ENCODE results near the gene SH3BGRL2. TPM values are rescaled to one million over a fixed set of nuclear protein-coding genes. Genes with fewer than 3 reads are reported as not detected.

Gene SH3BGRL2
- total RNA-seq, 3 donors from 2014 or later (not counting 1 experiment from before 2014, with no cell fraction given) = 0.68 to 5.8 (median 1.6) TPM

DNA sequence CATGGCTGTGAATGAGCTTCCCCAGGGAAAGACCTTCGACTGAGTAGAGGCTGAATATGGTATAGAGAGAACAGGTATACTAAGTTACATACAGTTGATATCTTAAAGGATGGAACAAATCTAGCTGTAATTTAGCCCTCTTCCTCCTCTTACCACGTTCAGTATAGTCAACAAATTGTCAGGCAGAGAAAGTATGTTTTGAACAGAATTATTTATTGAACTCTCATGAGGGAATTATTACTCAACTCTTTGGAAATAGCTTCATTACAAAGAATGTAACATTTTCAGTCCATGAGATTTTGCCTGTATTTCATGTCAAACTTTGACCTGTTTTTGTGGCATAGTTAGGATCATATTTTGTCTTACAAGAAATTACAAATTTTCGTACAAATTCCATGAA is 63.0 kb downstream of the SH3BGRL2 start:
- Mint-ChIP-seq H3K36me3 (no peaks in the 10 kb centered on the region), H3K4me3 (no peak overlapping the region), H3K9me3 (peaks cover 0 to 6% of the 10 kb centered on the region in 2 donors), H3K27ac (no peak overlapping the region), H3K27me3 (ENCODE audit: low read depth in 2 of 2) (no peaks in the 10 kb centered on the region), H3K4me1 (no peaks in the 10 kb centered on the region)
- ATAC-seq (no peak), DNase-seq (no peak)
- no peaks in the 10 kb centered on the region for H3K27me3 ChIP-seq (ENCODE audit: control insufficient read depth, insufficient read depth, low read length)
- H3K36me3 ChIP-seq (ENCODE audit: control insufficient read depth, insufficient read depth, low read length) = no peaks in the 10 kb centered on the region
- intact Hi-C loops (cut with micrococcal nuclease) = no loop called here
- peaks cover 3% of the 10 kb centered on the region for H3K9me3 ChIP-seq (ENCODE audit: control insufficient read depth, insufficient read depth, low read length)
- TF ChIP-seq CTCF (IDR thresholded peaks at IDR 0.05) = no peak
- H3K4me3 ChIP-seq (ENCODE audit: low read length) = no peak overlapping the region
- no peaks in the 10 kb centered on the region for H3K4me1 ChIP-seq (ENCODE audit: control insufficient read depth, insufficient read depth, low read length)
- WGBS (ENCODE audit: insufficient coverage) = 96% methylated on average over 2 of the region's 3 CpGs
- H3K27ac ChIP-seq (ENCODE audit: low read length) = no peak overlapping the region

GRCh38 chr6:79694623-79695343 is 63.7 kb downstream of the SH3BGRL2 start:
- Histone ChIP-seq H3K4me3 (ENCODE audit: low read length) (no peak overlapping the region), H3K36me3 (ENCODE audit: control insufficient read depth, insufficient read depth, low read length) (no peaks in the 10 kb centered on the region), H3K9me3 (ENCODE audit: control insufficient read depth, insufficient read depth, low read length) (peaks cover 3% of the 10 kb centered on the region), H3K27ac (ENCODE audit: low read length) (no peak overlapping the region), H3K27me3 (ENCODE audit: control insufficient read depth, insufficient read depth, low read length) (no peaks in the 10 kb centered on the region), H3K4me1 (ENCODE audit: control insufficient read depth, insufficient read depth, low read length) (no peaks in the 10 kb centered on the region)
- peaks cover 0 to 6% of the 10 kb centered on the region in 2 donors for H3K9me3 Mint-ChIP-seq
- no peak for TF ChIP-seq CTCF (IDR thresholded peaks at IDR 0.05)
- intact Hi-C loops (cut with micrococcal nuclease) = no loop called here
- WGBS (ENCODE audit: insufficient coverage) = 86% methylated on average over 6 of the region's 6 CpGs
- ATAC-seq = no peak
- H3K27ac Mint-ChIP-seq = no peak overlapping the region
- DNase-seq = no peak
- H3K36me3 Mint-ChIP-seq = no peaks in the 10 kb centered on the region
- no peaks in the 10 kb centered on the region for H3K4me1 Mint-ChIP-seq
- no peak overlapping the region for H3K4me3 Mint-ChIP-seq
- no peaks in the 10 kb centered on the region for H3K27me3 Mint-ChIP-seq (ENCODE audit: low read depth in 2 of 2)

DNA sequence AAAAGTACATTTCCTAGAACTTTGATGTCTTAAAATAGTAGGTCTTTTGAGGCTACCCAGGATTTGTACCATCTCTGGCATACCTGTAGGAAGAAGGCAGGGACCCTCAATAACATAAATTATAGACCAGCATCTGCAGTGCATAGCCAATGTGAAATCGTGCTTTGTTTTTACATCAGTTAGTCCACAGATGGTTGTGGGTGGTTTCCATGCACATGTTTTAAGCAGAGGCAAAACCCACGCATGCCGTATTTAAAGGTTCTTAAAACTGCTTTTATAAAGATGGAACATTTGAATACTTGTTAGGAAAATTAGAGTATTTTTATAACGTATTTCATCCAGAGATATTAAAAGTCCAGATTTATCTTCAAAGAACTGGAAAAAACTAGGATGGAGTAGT is 66.3 kb downstream of the SH3BGRL2 start:
- ATAC-seq = no peak
- Histone ChIP-seq H3K9me3 (ENCODE audit: control insufficient read depth, insufficient read depth, low read length) (peaks cover 3% of the 10 kb centered on the region), H3K27ac (ENCODE audit: low read length) (no peak overlapping the region), H3K4me1 (ENCODE audit: control insufficient read depth, insufficient read depth, low read length) (no peaks in the 10 kb centered on the region), H3K4me3 (ENCODE audit: low read length) (no peak overlapping the region), H3K27me3 (ENCODE audit: control insufficient read depth, insufficient read depth, low read length) (no peaks in the 10 kb centered on the region), H3K36me3 (ENCODE audit: control insufficient read depth, insufficient read depth, low read length) (no peaks in the 10 kb centered on the region)
- peak in 1 of 2 donors; percentile 13 for DNase-seq
- intact Hi-C loops (cut with micrococcal nuclease) = no loop called here
- H3K27me3 Mint-ChIP-seq (ENCODE audit: low read depth in 2 of 2) = no peaks in the 10 kb centered on the region
- H3K27ac Mint-ChIP-seq = no peak overlapping the region
- peaks cover under 1 to 1% of the 10 kb centered on the region in 2 donors for H3K4me1 Mint-ChIP-seq
- WGBS (ENCODE audit: insufficient coverage) = 91% methylated on average over 3 of the region's 4 CpGs
- H3K4me3 Mint-ChIP-seq = no peak overlapping the region
- no peaks in the 10 kb centered on the region for H3K36me3 Mint-ChIP-seq
- H3K9me3 Mint-ChIP-seq = peaks cover 0 to 4% of the 10 kb centered on the region in 2 donors
- TF ChIP-seq CTCF (IDR thresholded peaks at IDR 0.05) = no peak

GRCh38 chr6:79699606-79700005 is 68.5 kb downstream of the SH3BGRL2 start:
- Mint-ChIP-seq H3K4me3 (no peak overlapping the region), H3K36me3 (no peaks in the 10 kb centered on the region), H3K4me1 (peaks cover 7 to 8% of the 10 kb centered on the region in 2 donors), H3K27ac (no peak overlapping the region), H3K27me3 (ENCODE audit: low read depth in 2 of 2) (no peaks in the 10 kb centered on the region), H3K9me3 (peaks cover 0 to 2% of the 10 kb centered on the region in 2 donors)
- Histone ChIP-seq H3K4me3 (ENCODE audit: low read length) (no peak overlapping the region), H3K27ac (ENCODE audit: low read length) (no peak overlapping the region), H3K36me3 (ENCODE audit: control insufficient read depth, insufficient read depth, low read length) (no peaks in the 10 kb centered on the region), H3K9me3 (ENCODE audit: control insufficient read depth, insufficient read depth, low read length) (peaks cover 3% of the 10 kb centered on the region), H3K4me1 (ENCODE audit: control insufficient read depth, insufficient read depth, low read length) (no peaks in the 10 kb centered on the region), H3K27me3 (ENCODE audit: control insufficient read depth, insufficient read depth, low read length) (no peaks in the 10 kb centered on the region)
- no peak for DNase-seq
- intact Hi-C loops (cut with micrococcal nuclease) = no loop called here
- TF ChIP-seq CTCF (IDR thresholded peaks at IDR 0.05) = no peak
- 90% methylated on average over 4 of the region's 7 CpGs for WGBS (ENCODE audit: insufficient coverage)
- no peak for ATAC-seq

All from natural killer cell (primary cell).